NAMALWA (cell line): ENCODE results near the gene PIEZO1.

Source experiments
- DNase-seq: peaks from one replicate; pipeline ENCODE4 v3.0.0-alpha.2; 2015; ENCODE audit warnings: low spot score

The PIEZO1 gene

DNA sequence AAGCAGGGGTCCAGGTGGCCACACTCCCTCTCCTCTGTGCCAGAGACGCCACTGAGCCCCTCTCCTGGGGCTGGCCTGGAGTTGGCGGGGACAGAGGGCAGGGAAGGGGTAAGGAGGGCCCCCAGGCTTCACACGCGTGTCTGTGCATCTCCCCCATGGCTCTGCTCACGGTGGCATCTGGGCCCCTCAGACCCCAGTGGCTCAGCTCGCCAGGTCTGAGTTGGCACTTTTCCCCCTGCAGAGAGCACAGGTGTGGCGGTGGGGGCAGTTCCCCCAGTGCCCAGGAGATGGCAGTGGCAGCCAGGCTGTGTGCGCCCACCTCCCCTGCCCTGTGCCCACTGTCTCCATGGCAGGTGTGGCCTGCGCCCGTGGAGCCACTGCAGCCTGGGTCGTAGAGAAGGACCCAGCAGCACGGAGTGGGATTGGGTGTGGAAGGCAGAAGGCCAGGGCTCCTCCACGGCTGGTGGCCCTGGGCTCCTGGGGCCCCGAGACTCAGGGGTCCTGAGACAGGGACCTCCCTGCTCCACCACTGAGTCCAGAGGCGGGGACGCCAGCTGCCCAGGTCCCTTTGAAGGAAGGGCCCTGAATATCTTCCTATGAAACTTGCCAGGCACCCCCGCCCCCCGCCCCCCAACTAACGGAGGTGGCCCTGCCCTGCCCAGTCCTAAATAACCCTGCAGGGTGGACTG, 31.0 kb upstream of the PIEZO1 start:
- DNase-seq = peak; percentile 78

DNA sequence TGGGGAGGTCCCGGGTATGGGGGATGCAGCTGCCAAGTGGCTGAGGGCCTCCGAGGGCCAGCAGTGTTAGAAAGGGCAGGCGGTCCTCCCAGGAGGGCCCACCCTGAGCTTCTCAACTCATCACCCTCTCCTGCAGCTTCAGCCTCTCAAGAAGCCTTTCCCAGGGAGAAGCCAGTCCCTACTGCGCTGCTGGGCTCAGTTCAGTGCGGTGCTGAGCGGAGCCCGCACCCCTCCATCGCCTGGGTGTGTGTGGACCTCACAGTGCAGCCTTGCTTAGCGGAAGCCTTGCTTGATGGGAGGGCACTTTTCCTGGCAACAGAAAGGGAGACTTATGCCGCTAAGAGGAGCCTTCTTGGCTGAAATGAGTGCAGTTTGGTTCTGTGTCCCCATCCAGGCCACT, 30.2 kb upstream of the PIEZO1 start:
- DNase-seq = no peak

DNA sequence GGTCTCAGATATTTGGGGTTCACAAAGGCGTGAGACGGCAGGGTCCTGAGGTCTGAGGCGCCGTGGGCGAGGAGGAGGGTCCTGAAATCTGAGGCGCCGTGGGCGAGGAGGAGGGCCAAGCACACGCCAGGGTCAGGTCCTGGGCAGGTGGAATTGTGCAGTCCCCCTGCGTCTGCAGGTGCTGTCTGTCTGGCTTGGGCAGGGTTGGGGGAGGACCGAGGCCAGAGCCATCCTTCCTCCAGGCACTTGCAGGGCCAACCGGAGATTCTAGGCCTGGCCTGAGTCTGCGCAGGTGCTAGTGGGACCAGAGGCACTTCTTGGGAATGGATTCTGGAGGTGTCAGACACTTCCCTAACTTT, 29.1 kb upstream of the PIEZO1 start:
- no peak for DNase-seq

DNA sequence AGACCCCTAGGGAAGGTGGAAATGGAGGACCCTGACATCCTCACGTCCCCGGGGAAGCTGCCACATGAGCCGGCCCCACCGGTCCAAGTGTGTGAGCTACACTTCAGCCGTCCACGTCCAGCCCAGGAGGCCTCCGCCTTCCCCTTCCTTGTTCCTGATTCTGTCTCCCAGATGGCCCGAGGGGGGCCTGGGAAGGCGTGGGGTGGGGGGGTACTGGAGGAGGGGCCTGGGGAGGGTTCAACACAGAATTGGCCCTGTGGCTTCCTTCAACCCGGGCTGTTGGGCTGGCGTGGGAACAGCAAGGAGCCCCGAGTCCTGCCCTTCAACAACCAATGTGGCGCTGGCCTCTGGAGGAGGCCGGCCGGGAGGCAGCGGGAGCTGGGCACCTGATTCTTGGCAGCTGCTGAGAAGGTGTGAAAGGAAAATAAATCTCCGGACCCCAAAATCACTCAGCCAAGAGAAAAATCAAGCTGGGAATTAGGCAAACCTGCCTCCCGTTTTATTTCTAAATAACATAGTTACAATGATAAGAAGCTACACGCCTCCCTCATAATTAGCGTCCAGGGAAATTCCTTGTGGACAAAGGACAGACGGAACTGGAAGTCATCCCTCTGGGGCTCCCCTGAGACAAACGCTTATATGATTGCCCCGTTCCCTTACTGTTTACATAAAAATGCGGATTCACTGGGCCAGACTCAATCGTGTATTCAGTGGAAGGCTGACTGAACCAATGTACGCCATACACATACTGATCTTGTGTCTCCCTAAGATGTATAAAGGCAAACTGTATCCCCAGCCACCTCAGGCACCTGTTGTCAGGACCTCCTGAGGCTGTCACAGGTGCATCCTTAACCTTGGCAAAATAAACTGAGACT, 28.5 kb upstream of the PIEZO1 start:
- DNase-seq = no peak

DNA sequence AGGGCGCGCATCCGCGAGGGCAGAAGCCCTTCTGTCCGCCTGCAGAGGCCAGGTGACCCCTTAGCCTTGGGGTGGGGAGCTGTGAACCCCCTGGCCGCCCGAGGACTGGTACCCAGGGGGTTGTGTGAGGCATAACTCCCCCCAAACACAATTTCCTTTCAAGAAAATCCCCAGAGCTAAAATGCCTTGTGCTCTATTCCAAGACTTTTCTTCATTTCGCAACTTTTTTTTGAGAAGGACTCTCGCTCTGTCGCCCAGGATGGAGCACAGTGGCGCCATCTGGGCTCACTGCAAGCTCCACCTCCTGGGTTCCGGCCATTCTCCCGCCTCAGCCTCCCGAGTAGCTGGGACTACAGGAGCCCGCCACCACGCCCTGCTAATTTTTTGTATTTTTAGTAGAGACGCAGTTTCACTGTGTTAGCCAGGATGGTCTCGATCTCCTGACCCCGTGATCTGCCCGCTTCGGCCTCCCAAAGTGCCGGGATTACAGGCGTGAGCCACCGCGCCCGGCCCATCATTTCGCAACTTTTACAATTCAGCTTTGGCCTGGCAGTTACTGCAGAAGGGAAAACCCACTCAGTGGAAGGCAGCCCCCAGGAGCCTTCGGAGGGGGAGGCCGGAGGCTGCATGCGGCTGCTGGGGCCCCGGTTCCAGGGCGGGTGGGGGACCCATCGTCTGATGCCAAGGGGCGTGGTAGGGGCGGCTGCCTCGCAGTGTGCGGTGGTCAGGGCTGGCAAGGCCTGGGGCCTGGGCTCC, 27.7 kb upstream of the PIEZO1 start:
- no peak for DNase-seq

DNA sequence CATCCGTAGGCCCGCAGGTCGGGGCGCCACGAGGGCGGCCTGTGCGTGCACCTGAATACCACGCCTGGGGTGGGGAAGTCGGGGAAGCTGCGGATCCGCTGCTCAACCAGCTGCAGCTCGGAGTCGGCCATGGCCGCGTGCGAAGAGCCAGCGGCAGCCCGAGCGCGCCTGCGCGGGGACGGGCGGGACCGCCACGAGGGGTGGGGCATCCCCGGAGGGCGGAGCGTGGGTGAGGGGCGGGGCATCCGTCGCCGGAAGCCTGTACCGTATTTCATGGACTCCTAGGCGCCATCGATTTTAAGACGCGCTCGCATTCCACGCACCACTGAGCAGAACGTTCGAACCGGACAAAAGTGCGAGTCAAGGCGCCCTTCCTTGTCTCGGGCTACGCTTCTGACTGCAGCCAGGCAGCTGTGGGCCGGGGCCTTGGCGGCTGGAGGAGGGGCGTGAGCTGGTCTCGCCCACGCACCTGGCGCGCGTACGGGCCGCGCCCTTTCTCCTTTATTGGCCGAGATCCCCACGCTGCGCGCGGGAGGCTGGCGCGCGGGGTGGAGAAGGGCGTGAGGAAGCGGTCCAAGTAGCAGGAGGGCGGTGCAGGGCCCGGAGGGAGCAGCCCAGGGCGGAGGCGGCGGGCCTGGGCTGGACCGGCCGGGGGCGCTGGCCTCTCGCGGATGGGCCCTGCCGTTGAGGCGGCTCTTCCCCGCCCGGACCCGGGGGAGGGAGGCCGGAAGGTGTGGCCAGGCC, 26.9 kb upstream of the PIEZO1 start, which contains the start of gene APRT:
TSS of gene APRT (minus strand) at position 160 of the 744 bp plus-strand sequence. CDS start at position 131, 29 bp downstream.
- DNase-seq = peak; percentile 91

DNA sequence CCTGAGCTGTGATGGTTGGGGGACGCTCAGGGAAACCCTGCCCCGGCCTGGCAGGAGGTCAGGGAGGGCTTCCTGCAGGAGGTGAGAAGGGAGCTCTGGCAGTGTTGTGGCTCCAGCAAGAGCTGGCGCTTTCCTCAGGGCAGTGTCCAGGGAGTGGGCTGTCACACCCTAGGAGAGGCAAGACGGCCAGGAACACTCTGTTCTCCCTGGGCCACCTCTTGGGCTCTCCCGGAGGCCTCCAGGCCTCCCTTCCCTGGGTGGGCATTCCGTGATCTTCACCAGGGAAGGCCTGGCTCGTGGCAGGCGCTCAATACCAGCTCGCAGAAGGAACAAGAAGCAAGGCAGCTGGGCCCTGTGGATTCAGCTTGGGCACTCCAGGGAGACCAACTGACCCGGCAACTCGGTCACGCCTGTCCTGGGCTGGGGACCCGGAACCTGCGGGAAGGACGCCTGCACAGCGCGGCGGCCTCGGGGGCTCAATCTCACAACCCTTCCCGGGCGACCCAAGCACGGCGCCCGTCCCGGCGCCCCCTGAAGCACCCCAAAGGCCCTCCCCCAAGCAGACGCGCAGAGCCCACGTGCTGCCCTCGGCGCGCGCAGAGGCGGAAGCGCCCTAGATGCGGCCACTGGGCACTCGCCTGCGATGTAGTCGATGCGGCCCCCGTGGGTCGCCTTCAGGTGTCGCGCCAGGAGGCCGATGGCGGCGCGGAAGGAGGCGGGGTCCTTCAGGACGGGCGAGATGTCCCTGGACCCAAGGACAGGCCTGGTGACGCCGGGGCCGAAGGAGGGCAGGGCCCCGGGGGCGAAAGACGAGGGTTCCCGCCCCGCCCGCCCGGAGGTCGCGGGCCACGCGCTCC, 26.1 kb upstream of the PIEZO1 start:
- DNase-seq = peak; percentile 85

DNA sequence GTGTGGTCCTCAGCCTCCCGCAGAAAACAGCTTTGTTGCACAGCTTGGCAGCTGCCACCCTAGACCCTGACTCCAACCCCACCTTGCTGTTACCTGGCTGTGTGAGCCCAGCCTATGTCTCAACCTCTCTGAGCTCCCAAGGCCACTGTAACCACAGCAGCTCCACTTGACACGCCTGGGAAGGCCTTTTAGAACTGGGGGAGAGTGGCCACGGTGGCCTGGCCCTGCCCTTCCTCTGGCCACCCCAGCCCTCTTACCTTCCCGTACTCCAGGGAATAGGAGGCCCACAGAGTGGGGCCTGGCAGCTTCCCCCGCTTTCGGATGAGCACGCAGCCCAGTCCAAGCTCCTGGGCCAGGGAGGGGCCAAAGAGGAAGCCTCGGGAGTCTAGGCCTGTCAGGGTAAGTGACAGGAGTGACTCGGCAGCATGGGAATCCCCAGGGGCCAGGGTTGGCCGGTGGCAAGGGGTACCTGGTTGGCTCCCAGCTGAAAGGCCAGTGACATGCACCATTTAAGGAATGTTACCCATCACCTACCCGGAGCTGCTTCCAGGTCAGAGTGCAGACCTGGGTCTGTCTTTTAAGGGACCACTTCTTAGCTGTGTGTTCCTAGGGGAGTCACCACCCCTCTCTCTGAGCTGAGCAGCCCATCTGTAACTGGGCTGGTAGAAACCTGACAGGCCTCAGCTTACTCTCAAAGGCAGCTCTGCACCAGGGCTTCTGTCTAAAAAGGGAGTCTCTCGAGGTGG, 25.3 kb upstream of the PIEZO1 start:
- peak; percentile 64 for DNase-seq

DNA sequence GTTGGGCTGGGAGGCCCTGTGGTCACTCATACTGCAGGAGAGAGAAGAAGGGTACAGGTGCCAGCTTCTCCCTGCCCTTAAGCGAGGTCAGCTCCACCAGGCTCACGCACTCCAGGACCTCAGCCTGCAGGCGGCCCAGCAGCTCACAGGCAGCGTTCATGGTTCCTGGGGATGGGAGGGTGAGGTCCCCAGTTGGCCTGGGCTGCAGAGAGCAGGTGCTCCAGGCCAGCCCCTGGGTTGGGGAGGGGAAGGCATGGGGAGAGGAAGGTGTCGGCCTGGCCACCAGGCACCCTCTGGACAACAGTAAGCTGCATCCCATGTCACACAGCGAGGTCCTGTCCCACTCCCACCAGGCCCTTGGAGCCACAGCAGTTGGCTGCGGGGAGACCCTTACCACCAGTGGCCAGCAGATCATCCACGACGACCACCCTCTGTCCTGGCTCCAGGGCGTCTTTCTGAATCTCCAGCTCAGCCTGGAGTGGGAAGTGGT, 24.7 kb upstream of the PIEZO1 start:
- no peak for DNase-seq

DNA sequence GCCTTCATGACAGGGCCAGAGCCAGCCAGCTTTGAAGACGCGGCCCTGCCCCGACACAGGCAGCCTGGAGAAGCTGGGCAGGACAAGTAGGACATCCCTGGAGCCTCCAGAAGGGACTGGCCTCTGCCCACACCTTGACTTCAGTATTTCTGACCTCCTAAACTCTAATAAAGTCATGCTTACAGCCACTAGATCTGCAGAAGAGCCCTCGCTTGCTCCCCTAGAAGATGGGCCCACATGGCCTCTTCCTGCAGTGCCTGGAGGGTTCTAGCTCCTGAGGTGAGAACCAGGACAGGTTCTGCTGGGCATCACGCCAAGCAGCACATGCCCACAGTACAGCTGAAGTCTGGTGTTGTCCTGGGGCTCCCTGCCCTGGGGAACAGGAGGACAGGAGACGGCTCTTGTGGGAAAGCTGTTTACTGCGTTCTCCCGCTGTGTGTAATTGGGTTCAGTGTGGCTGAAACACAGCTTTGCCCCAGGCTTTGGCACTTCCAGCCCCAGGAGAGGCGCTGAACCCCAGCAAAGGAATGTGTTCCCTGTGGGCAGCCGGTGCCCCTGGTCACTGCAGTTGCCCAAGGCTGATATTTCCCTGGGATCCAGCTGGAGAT, 24.2 kb upstream of the PIEZO1 start:
- no peak for DNase-seq

DNA sequence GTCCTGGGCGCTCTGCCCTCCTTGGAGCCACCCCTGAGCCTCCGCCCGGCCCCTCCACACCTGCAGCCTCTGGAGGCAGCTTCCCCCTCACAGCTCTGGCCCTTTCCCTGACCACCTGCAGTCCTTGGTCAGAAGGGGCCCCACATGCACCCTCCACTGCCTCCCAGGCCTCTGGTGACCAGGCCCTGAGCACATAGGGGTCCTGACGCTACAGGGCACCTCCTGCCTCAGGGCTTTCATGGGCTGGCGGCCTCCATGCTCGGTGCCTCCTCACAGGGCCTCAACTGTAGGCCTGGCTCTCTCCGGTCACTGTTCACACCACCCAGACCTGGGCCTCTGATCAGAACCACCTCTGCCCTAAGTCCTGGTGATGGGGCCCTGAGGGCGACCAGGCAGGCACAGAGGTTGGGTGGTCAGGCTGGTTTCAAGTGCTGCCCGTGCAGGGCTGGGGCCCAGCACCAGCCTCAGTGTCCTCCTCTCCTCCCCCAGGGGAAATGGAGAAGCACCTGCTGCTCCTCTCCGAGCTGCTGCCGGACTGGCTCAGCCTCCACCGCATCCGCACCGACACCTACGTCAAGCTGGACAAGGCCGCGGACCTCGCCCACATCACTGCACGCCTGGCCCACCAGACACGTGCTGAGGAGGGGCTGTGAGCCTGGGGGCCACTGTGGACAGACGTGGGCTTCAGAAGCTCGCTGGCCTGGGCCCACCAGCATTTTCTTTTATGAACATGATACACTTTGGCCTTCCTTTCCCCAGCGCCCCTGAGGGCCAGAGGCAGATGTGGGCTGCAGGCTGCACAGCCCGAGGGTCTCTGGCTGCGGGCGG, 22.8 kb upstream of the PIEZO1 start:
- no peak for DNase-seq

DNA sequence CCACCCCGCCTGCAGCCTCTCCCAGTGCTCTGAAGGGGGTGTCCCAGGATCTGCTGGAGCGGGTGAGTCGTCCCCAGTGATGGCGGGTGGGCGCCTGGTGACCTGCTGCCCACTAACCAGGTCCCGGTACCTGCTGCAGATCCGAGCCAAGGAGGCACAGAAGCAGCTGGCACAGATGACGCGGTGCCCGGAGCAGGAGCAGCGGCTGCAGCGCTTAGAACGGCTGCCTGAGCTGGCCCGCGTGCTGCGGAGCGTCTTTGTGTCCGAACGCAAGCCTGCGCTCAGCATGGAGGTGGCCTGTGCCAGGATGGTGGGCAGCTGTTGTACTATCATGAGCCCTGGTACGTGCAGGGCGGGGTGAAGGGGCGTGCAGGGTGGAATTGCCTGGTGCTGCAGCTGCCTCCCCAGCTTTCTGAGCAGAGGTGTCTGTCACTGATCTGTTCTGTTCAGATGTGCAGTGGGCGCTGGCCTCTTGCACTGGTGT, 22.2 kb upstream of the PIEZO1 start:
- DNase-seq = no peak

DNA sequence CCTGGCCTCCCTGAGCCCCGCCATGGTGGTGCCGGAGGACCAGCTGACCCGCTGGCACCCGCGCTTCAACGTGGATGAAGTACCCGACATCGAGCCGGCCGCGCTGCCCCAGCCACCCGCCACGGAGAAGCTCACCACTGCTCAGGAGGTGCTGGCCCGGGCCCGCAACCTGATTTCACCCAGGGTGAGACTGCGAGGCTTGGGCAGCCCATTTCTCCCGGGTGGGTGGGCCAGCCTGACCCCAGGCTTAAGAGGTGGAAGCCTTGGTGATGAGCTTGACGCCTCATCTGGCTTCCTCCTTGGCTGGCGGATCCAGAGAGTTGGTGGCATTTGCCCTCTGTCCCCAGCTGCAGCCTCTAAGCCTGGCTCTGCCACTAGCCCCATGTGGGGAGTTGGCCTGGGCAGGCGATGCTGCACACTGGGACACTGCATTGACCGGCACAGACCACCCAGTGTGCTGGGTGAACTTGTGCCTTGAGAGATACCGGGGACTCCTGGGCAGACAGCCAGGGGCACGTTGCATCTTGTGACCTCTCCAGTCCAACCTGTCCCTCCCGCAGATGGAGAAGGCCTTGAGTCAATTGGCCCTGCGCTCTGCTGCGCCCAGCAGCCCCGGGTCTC, 21.6 kb upstream of the PIEZO1 start:
- DNase-seq = no peak

DNA sequence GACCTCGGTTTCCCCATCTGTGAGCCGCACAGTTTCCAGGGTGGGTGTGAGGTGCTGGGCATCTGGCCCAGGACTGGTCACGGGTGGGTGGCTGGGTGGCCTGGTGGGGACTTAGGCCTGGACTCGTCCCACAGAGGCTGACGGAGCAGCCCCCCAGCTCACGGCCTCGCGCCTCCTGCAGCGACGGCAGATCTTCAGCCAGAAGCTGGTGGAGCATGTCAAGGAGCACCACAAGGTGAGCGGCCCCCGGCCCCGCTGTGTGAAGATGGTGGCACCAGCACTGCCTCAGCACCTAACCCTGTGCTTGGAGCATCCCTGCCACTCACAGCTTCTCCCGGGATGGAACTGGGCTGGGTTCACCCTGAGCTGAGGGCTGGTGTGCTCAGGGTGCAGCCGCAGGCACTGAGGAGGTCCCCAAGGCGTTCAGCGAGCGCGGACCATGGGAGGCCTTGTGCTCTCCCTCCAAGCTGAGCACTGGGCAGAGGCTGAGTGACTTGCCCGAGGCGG, 20.9 kb upstream of the PIEZO1 start:
- DNase-seq = no peak

DNA sequence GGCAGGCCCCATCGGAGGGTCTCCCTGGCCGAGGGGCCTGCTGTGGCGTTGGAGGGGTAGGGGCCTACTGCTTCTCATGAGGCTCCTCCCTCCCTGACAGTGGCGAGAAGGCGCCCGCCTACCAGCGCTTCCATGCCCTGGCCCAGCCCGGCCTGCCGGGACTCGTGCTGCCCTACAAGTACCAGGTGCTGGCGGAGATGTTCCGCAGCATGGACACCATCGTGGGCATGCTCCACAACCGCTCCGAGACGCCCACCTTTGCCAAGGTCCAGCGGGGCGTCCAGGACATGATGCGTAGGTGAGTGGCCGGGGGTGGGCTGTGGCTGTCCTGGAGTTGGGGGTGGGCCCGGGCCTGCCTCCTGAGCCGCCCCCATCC, 20.3 kb upstream of the PIEZO1 start:
- no peak for DNase-seq

DNA sequence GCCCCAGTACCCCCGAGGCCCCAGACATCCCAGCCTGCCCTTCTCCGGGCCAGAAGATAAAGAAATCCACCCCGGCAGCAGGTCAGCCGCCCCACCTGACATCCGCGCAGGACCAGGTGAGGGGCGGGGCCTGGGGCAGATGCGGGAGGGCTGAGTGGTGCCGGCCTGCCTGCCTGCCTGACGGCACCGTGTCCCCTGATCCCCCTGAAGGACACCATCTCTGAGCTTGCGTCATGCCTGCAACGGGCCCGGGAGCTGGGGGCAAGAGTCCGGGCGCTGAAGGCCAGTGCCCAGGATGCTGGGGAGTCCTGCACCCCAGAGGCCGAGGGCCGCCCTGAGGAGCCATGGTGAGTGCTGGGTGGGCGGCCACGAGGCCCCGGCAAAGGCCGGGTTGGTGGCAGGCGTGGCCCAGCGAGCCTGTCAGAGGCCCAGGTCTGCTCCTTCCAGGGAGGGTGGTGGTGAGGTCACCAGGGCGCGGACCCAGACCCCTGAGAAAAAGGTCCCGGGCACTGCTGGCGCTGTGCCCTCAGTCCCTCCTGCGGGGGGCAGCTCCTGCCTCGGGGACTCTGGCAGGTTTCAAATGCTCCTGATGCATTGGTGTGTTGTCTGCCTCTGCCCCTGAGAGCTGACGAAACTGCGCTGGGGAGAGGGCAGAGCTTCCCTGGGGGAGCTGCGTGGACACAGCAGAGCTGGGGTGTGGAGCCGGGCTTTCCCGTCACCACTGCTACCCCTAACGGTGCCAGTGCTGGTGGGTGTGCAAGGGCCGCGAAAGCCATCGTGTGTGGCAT, 19.7 kb upstream of the PIEZO1 start:
- DNase-seq = peak; percentile 52

DNA sequence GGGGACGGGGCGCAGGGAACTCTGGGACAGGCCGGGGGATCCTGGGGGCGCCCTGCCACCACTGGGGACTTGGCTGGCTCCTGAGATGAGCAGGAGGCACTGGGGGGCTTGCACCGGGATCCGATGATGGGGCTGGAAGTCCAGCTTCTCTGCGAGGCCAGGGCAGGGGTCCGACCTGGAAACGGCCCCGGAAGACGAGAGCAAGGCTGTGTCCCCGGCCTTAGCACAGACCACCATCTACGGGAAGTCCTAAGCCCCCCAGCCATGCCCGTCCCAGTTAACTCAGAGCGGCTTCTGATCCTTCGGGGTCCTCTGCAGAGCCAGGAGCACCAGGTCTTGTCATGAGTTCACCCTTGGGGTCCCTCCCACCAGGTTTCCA, 19.1 kb upstream of the PIEZO1 start:
- no peak for DNase-seq
